SJSA1 (cell line): Measurements from ENCODE around the gene SH3TC2. TPM values are rescaled to one million over a fixed set of nuclear protein-coding genes. Genes with fewer than 3 reads are reported as not detected.
"Not testable (repeated sequence)": the region's sequence is repeated elsewhere in the genome, so short reads cannot be mapped to it uniquely, and the experiment has no call there.

ENCODE experiments used
- DNase-seq, 2 experiments: peaks; one replicate each; pipeline ENCODE4 v3.0.0-alpha.2; 2015 to 2020; ENCODE audit warnings: low spot score in 2 of 2, low read depth in 1 of 2
- H3K27ac ChIP-seq: fragments of 250-450 bp; sonication (Bioruptor Pico); 2 replicates; pipeline ENCODE4 v1.5.1; 2020; ENCODE audit warnings: mild to moderate bottlenecking, moderate library complexity
- H3K27me3 ChIP-seq: fragments of 250-450 bp; sonication (Bioruptor Pico); replicated peaks from 2 replicates; pipeline ENCODE4 v1.5.1; 2020; ENCODE audit warnings: mild to moderate bottlenecking, moderate library complexity
- H3K36me3 ChIP-seq: fragments of 250-450 bp; sonication (Bioruptor Pico); 2 replicates; pipeline ENCODE4 v1.5.1; 2020; ENCODE audit warnings: mild to moderate bottlenecking
- H3K4me1 ChIP-seq: fragments of 250-450 bp; sonication (Bioruptor Pico); replicated peaks from 2 replicates; pipeline ENCODE4 v1.6.1; 2021; ENCODE audit warnings: mild to moderate bottlenecking
- H3K4me3 ChIP-seq: fragments of 250-450 bp; sonication (Bioruptor Pico); 2 replicates; pipeline ENCODE4 v1.5.1; 2020; ENCODE audit warnings: mild to moderate bottlenecking
- H3K9me3 ChIP-seq: fragments of 250-450 bp; sonication (Bioruptor Pico); replicated peaks from 2 replicates; pipeline ENCODE4 v1.5.1; 2020; ENCODE audit warnings: mild to moderate bottlenecking
- total RNA-seq: library from RNA; depleted of rRNA; stranded (reverse); fragments of >200 nt; shearing (Covaris generic); gene quantifications from 2 replicates; pipeline ENCODE4 v1.2.3, GENCODE V29; 2014; rRNA removed

Gene SH3TC2
- total RNA-seq: 11.2 and 16.9 TPM in 2 replicates

DNA sequence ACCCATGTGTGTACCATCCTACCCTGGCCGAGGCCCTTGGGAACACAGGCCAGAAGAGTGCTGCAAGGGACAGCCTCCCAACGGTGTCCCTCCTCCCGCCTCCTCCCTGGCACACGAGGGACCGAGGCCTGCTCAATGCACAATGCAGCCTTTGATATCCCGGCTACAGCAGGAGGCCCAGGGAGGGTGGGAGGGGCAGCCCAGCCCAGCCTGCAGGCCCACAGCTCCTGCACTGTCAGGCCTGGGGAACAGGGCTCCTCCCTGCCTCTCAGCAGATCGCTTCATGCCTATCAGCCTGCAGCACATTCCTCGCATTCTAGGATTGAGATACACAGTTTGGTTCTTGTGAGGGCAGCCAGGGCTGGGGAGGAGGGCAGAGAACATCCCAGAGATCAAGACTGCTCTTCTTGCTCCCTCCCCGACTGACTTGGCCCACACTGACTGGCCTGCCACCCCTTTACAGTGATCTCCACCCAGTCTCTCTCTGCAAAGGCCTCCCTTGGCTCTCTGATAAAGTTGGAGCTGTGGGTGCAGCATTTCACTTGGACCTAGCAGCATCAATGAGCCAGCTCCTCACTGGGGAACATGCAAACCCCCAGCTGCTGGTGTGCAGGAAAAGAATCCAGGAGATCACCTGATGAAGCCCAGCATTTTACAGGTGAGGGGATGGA lies at the start of gene SH3TC2:
Gene SH3TC2, minus strand, starts transcription at position 46 of the 671 bp plus-strand sequence. Its CDS starts 40 bp downstream, at position 6.
- peak; percentile 82 to 87 for DNase-seq
- peak within 1 kb of the TSS; percentile 88 for H3K27ac ChIP-seq

DNA sequence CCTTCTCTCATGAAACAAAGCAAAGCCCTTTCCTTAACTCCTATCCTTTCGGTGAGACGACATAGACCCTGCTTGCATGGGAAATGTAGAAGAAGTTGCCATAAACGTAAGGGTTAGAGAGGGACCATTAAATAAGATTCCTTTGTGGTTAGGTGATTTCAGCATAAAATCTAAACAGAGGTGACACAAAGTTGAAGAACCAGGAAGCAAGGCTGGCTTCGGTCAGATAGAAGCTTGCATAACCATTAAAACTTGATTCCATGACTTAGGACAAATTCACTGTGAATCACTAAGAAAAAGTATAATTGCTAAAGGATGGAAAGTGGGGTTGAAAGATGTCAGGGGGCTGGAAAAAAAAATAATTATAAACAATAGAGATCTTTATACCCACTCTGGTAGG lies 47.5 kb upstream of the SH3TC2 start:
- DNase-seq: no peak
- Histone ChIP-seq H3K27ac (no peak overlapping the region), H3K36me3 (no peaks in the 10 kb centered on the region), H3K9me3 (no peaks in the 10 kb centered on the region), H3K4me3 (no peak overlapping the region), H3K27me3 (no peaks in the 10 kb centered on the region), H3K4me1 (peaks cover 6% of the 10 kb centered on the region; the same call in 1 of the 2 replicates)

More for the DNA sequence above, at the start of gene SH3TC2:
- peaks cover 38% of the 10 kb centered on the region for H3K4me1 ChIP-seq
- no peaks in the 10 kb centered on the region for H3K9me3 ChIP-seq
- H3K27me3 ChIP-seq: no peaks in the 10 kb centered on the region
- no peaks in the 10 kb centered on the region for H3K36me3 ChIP-seq
- no peak within 1 kb of the TSS for H3K4me3 ChIP-seq

DNA sequence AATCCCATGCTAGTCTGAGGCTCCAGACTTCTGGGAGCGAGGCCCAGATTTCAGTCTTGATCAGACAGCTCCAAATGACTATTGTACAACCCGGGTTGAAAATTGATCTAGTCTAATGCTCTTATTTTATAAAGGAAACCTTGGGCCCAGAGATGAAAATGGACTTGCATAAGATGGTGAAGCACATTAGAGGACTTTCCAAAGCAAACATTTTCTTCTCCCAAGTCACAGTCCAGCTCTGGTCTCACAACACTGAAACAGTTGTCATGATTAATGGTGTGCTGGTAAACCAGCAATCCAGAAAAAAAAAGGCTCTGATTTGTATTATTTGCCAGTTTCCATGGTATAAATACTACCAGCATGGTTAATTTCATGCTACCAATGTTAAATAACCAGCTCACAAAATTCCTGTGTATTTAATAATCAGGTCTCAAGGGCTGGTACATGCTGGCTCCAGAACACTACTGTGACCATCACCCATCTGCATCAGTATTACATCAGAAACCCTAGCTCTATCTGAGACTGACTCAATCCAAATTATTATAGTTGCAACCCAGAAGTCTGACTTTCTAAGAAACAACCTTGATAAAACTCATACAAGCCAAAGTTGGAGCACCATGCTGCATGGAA lies 45.9 kb upstream of the SH3TC2 start:
- no peaks in the 10 kb centered on the region for H3K9me3 ChIP-seq
- H3K4me3 ChIP-seq: no peak overlapping the region
- no peaks in the 10 kb centered on the region for H3K27me3 ChIP-seq
- no peak for DNase-seq
- H3K27ac ChIP-seq: no peak overlapping the region
- no peaks in the 10 kb centered on the region for H3K36me3 ChIP-seq
- no peaks in the 10 kb centered on the region for H3K4me1 ChIP-seq

DNA sequence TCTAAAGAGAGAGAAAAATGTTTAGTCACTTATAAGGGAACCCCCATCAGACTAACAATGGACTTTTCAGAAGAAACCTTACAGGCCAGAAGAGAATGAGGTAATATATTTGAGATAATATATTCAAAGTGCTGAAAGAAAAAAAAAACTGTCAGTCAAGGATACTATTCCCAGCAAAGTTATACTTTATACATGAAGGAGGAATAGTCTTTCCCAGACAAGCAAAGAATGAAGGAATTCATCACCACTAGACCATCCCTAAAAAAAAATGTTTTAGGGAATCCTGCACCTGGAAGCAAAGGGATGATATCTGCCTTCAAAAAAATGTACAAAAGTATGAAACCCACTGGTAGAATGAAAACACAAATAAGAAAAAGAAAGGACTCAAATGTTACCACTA lies 37.5 kb upstream of the SH3TC2 start:
- Histone ChIP-seq H3K36me3 (no peaks in the 10 kb centered on the region), H3K9me3 (no peaks in the 10 kb centered on the region; the same call in 1 of the 2 replicates), H3K27ac (no peak overlapping the region), H3K4me1 (no peaks in the 10 kb centered on the region), H3K4me3 (no peak overlapping the region), H3K27me3 (no peaks in the 10 kb centered on the region; the same call in 1 of the 2 replicates)
- DNase-seq: no peak

DNA sequence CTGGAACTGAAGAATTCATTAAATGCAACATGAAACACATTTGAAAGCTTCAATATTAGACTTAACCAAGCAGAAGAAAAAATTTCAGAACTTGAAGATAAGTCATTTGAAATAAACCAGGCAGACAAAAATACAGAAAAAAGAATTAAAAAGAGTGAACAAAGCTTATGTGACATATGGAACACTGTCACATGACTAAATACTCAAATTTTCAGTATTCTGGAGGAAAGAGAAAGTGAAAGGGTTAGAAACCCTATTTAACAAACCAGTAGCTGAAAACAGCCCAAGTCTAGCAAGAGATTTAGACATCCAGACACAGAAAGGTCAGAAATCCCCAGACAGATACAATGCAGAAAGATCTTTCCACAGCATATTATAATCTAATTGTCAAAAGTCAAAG lies 37.1 kb upstream of the SH3TC2 start:
- no peak for DNase-seq
- no peaks in the 10 kb centered on the region for H3K4me1 ChIP-seq
- H3K27me3 ChIP-seq: no peaks in the 10 kb centered on the region; the same call in 1 of the 2 replicates
- H3K9me3 ChIP-seq: no peaks in the 10 kb centered on the region; the same call in 1 of the 2 replicates
- no peak overlapping the region for H3K27ac ChIP-seq
- no peak overlapping the region for H3K4me3 ChIP-seq
- H3K36me3 ChIP-seq: no peaks in the 10 kb centered on the region

DNA sequence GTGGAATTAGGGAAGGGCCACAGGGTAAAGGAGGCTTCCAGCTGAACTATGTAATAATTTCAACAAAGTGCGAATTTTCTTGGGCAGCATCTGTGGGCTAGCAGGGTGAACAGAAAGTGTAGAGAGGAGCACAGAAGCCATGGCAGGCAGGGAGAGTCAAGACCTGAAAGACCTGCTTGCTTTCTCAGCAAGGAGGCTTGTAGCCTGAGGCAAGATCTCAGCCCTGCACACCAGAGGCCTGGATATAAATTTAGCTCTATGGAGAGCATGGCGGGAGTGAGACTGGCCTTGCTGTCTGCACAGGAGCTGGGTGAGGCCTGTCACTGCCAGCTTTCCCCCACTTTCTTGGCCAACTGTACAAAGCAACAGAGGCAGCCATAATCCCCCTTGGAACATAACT lies 32.1 kb upstream of the SH3TC2 start:
- no peak overlapping the region for H3K4me3 ChIP-seq
- H3K4me1 ChIP-seq: no peaks in the 10 kb centered on the region
- DNase-seq: no peak
- H3K27ac ChIP-seq: no peak overlapping the region
- H3K9me3 ChIP-seq: no peaks in the 10 kb centered on the region; the same call in 1 of the 2 replicates
- H3K36me3 ChIP-seq: no peaks in the 10 kb centered on the region
- H3K27me3 ChIP-seq: no peaks in the 10 kb centered on the region

DNA sequence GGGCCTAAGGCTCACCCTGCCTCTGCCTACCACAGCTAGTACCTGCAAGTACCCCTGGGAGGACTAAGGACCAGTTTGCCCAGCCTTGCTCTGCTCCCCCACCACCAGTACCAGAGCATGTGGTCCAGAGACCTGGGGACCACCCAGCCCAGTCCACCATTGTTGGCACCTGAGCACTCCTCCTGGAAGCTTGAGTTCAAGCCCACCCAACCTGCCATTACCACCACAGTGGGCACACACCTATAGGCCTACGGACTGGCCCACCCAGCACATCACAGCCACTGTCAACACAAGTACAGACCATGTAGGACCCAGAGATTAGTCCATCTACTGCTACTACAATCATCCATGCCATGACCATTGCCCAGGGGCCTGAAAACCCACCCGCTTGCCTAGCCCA lies 30.8 kb upstream of the SH3TC2 start:
- Histone ChIP-seq H3K9me3 (no peaks in the 10 kb centered on the region; the same call in 1 of the 2 replicates), H3K4me3 (no peak overlapping the region), H3K4me1 (no peaks in the 10 kb centered on the region), H3K27ac (no peak overlapping the region), H3K36me3 (no peaks in the 10 kb centered on the region), H3K27me3 (no peaks in the 10 kb centered on the region)
- DNase-seq: no peak

DNA sequence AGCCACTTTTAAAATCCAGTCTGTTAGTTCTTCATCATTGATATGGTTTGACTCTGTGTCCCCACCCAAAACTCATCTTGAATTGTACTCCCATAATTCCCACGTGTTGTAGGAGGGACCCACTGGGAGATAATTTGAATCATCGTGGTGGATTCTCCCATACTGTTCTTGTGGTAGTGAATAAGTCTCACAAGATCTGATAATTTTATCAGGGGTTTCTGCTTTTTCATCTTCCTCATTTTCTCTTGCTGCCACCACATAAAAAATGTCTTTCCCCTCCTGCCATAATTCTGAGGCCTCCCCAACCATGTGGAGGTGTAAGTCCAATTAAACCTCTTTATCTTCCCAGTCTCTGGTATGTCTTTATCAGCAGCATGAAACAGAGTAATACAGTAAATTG lies 26.9 kb upstream of the SH3TC2 start:
- Histone ChIP-seq H3K27ac (no peak overlapping the region), H3K27me3 (no peaks in the 10 kb centered on the region), H3K4me3 (no peak overlapping the region), H3K4me1 (no peaks in the 10 kb centered on the region), H3K9me3 (no peaks in the 10 kb centered on the region), H3K36me3 (no peaks in the 10 kb centered on the region)
- no peak for DNase-seq

DNA sequence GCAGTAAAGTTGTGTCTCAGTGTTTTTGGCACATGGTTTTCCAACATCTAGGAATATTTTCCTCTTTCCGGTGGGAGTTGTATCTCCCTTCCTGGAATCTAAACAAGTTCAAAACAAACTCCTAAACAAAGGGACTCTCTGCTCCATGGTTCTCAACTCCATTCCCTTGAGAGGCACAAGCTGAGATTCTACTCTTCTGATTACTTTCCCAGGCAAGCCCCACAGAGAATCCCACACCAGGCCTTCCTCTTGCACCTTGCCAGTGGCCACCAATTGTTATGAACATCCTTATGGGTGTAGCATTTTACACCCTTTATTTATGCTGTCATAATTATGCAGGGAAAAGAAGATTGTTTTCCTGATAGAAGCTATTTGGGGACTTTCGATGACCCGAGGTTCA lies 25.8 kb upstream of the SH3TC2 start:
- no peak overlapping the region for H3K4me3 ChIP-seq
- H3K27me3 ChIP-seq: no peaks in the 10 kb centered on the region
- no peak overlapping the region for H3K27ac ChIP-seq
- no peaks in the 10 kb centered on the region for H3K4me1 ChIP-seq
- no peaks in the 10 kb centered on the region for H3K9me3 ChIP-seq
- H3K36me3 ChIP-seq: no peaks in the 10 kb centered on the region
- DNase-seq: no peak

DNA sequence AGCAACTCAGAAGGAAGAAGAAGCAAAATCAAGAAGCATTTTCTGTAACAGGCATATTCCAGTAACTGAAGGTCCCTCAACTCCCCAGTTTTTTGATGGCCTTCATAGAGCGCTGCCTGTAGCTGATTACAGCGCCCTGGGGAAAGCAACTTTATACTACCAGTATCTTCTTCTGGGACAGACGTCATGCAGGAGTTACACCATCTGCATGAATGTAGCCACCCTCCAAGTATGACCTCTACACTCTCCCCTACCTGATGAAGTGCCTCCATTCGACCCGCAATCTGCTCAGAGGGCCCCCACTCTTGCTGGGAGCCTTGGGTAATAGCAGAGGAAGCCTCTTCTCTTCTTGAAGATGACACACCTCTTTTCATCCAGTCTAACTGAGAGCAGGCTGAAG lies 21.0 kb upstream of the SH3TC2 start:
- Histone ChIP-seq H3K27me3 (no peaks in the 10 kb centered on the region), H3K36me3 (no peaks in the 10 kb centered on the region), H3K9me3 (no peaks in the 10 kb centered on the region), H3K4me3 (no peak overlapping the region), H3K27ac (no peak overlapping the region), H3K4me1 (no peaks in the 10 kb centered on the region)
- no peak for DNase-seq

DNA sequence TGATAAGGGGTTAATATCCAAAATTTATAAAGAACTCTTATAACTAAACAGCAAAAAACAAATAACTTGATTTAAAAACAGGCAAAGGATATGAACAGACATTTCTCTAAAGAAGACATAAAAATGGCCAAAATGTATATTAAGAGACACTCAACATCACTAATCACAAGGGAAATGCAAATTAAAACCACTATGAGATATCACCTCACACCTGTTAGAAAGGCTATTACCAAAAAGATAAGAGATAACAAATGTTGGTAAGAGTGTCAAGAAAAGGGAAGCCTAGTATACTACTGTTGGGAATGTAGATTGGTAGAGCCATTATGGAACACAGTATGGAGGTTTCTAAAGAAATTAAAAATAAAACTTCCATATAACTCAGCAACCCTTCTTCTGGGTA lies 19.4 kb upstream of the SH3TC2 start:
- DNase-seq: no peak
- no peak overlapping the region for H3K27ac ChIP-seq
- H3K4me1 ChIP-seq: no peaks in the 10 kb centered on the region
- no peaks in the 10 kb centered on the region for H3K36me3 ChIP-seq
- no peaks in the 10 kb centered on the region for H3K27me3 ChIP-seq
- H3K9me3 ChIP-seq: no peaks in the 10 kb centered on the region
- H3K4me3 ChIP-seq: no peak overlapping the region

DNA sequence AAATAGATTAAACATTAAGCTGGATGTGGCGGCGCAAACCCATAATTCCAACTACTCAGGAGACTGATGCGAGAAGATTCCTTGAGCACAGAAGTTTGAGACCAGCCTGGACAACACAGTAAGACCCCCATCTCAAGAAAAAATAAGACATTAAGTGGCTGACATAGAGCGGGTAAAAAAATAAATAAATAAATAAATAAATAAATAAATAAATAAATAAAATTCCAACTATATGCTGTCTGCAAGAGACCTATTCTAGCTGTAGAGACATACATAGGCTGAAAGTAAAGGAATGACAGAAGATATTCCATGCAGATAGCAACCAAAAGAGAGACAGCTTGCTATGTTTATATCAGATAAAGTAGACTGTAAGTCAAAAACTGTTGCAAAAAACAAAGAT lies 17.4 kb upstream of the SH3TC2 start:
- no peaks in the 10 kb centered on the region for H3K4me1 ChIP-seq
- no peak for DNase-seq
- H3K27me3 ChIP-seq: no peaks in the 10 kb centered on the region
- no peak overlapping the region for H3K4me3 ChIP-seq
- no peaks in the 10 kb centered on the region for H3K9me3 ChIP-seq
- H3K27ac ChIP-seq: no peak overlapping the region
- no peaks in the 10 kb centered on the region for H3K36me3 ChIP-seq

DNA sequence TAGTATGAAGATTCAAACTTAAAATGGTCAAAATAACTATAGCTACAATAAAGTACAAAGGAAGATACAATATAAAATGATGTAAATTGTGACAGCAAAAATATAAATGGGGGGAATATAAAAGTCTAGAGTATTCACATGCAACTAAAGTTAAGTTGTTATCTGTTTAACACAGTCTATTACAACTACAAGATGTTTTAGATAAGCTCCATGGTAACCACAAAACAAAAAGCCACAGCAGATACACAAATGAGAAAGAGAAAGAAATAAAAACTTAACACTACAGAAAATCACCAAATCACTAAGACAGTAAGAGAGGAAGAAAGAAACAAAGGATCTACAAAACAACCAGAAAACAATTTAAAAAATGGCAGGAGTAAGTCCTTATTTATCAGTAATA lies 17.0 kb upstream of the SH3TC2 start:
- no peak overlapping the region for H3K27ac ChIP-seq
- H3K36me3 ChIP-seq: no peaks in the 10 kb centered on the region
- H3K9me3 ChIP-seq: no peaks in the 10 kb centered on the region
- no peak overlapping the region for H3K4me3 ChIP-seq
- no peaks in the 10 kb centered on the region for H3K27me3 ChIP-seq
- no peak for DNase-seq
- H3K4me1 ChIP-seq: no peaks in the 10 kb centered on the region

DNA sequence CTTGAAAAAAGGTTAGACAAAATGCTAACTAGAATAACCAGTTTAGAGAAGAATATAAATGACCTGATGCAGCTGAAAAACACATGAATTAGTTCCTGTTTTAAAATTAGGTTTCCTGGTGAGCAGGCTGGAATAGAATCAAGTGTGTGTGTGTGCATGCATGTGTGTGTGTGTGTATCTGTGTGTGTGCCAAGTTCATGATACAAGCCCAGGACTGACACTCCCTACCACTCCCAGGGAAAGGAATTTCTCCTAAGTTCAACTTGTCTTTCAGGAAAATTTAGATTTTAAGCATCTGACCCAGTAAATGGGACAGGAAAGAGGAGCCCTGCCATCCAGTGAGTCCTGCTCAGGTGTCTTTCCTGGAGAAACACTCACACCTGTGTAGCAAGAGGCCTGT lies 11.2 kb upstream of the SH3TC2 start:
- not testable (repeated sequence) for H3K9me3 ChIP-seq, H3K4me1 ChIP-seq, H3K4me3 ChIP-seq, DNase-seq, H3K36me3 ChIP-seq, H3K27ac ChIP-seq, H3K27me3 ChIP-seq
